ENCODE data around the gene SYT3.
"Not testable (repeated sequence)": the region's sequence is repeated elsewhere in the genome, so short reads cannot be mapped to it uniquely, and the experiment has no call there.

The SYT3 gene

DNA sequence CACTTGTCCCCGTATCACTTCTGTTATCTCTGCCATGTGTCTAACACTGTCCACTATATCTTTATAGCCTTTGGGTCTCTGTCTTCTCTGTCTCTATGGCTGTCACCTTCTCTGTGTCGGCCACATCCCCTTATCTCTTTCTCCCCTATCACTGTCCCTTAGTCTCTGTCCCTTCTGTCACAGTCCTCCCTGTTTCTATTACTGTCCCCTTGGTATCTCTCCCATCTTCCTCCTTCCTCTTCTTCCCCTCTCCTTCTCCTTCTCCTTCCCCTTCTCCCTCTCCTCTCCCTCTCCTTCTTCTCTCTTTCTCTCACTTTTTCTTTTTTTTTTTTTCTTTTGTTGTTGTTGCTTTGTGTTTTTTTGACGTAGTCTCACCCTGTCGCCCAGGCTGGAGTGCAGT, 36.7 kb downstream of the SYT3 start:
- TF ChIP-seq CTCF (conservative IDR thresholded peaks at IDR 0.05): no peak
- H3K27ac ChIP-seq: no peak overlapping the region

GRCh38 chr19:50602496-50602895, 37.2 kb downstream of the SYT3 start:
- no peak overlapping the region for H3K27ac ChIP-seq
- TF ChIP-seq CTCF (conservative IDR thresholded peaks at IDR 0.05): no peak

DNA sequence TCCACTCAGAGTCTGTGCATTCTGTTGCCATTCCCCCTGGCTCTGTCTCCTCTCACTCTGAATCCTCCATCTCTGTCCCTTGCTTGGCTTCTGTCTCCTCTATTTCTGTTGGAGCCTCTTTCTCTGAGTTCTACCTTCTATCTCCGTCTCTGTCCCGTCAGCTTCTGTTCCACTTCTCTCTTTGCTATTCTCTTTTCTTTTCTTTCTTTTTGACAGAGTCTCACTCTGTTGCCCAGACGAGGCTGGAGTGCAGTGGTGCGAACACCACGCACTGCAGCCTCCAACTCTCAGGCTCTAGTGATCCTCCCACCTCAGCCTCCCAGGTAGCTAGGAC, 37.6 kb downstream of the SYT3 start:
- H3K27ac ChIP-seq: no peak overlapping the region
- TF ChIP-seq CTCF (conservative IDR thresholded peaks at IDR 0.05): no peak

- no peak for TF ChIP-seq CTCF (conservative IDR thresholded peaks at IDR 0.05)
- H3K27ac ChIP-seq: no peak overlapping the region
Observed at GRCh38 chr19:50601407-50602088, 38.1 kb downstream of the SYT3 start.

- no peak overlapping the region for H3K27ac ChIP-seq
- TF ChIP-seq CTCF (conservative IDR thresholded peaks at IDR 0.05): no peak
Observed at GRCh38 chr19:50599427-50599826, 40.3 kb downstream of the SYT3 start.

- H3K27ac ChIP-seq: no peak overlapping the region
- no peak for TF ChIP-seq CTCF (conservative IDR thresholded peaks at IDR 0.05)
Observed at GRCh38 chr19:50590191-50590590, 49.5 kb downstream of the SYT3 start.

DNA sequence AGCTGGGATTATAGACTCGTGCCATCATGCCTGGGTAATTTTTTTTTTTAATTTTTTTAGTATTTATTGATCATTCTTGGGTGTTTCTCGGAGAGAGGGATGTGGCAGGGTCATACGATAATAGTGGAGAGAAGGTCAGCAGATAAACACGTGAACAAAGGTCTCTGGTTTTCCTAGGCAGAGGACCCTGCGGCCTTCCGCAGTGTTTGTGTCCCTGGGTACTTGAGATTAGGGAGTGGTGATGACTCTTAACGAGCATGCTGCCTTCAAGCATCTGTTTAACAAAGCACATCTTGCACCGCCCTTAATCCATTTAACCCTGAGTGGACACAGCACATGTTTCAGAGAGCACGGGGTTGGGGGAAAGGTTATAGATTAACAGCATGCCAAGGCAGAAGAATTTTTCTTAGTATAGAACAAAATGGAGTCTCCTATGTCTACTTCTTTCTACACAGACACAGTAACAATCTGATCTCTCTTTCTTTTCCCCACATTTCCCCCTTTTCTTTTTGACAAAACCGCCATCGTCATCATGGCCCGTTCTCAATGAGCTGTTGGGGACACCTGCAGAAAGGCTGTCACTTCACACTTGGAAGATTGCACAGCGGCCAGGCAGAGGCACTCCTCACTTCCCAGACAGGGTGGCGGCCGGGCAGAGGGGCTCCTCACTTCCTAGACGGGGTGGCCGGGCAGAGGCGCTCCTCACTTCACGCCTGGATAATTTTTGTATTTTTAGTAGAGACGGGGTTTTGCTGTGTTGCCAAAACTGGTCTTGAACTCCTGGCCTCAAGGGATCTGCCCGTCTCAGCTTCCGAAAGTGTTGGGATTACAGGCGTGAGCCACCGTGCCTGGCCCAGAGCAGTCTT, 57.7 kb downstream of the SYT3 start:
- H3K27ac ChIP-seq: not testable (repeated sequence)
